GOT3 (cell line): ENCODE measurements around the gene KCNIP4.

ENCODE experiments used
- DNase-seq: peaks from one replicate; lab custom pipeline; 2025; ENCODE audit warnings: mixed read lengths; lab: John Stamatoyannopoulos, UW

Gene KCNIP4

GRCh38 chr4:21848021-21848420 lies 100.6 kb downstream of the KCNIP4 start:
- DNase-seq: no peak

GRCh38 chr4:21845663-21846062 lies 102.9 kb downstream of the KCNIP4 start:
- no peak for DNase-seq

- DNase-seq: no peak
Observed at GRCh38 chr4:21835712-21836111, 112.9 kb downstream of the KCNIP4 start.

GRCh38 chr4:21830272-21830671 lies 118.3 kb downstream of the KCNIP4 start:
- no peak for DNase-seq

- DNase-seq: no peak
Observed at GRCh38 chr4:21827575-21827974, 121.0 kb downstream of the KCNIP4 start.

GRCh38 chr4:21826071-21826470 lies 122.5 kb downstream of the KCNIP4 start:
- no peak for DNase-seq

GRCh38 chr4:21819086-21819485 lies 129.5 kb downstream of the KCNIP4 start:
- no peak for DNase-seq

DNA sequence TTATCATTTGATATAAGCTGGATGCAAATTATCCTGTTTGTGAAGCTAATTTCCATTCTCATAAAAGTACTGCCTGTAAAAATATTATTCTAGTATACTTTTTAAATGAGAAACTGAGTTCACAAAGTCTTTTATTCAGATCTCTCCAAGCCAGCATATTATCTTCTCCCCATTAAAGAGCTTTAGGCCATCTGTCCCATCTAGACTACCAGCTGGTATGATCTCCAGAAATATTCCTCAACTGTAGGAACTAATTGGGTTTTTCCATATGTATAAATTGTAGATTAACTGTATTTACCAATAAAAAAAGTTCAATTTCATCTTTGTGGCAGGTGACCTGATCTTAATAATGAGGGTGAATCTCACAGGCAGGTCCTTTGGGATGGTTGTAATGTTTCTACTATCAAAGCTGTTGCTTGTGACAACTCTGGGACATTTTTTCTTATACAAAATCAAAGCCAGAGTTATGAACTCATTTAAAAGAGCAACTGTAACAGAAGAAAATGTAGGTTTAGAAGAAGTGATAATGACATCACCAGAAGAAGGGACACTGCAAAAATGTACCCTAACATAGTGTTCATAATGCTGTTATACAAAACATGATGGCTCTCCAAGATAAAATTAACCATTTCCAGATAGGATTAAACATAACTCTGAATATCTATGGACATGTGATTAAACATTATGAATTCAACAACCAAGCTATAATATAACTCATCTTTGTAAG lies 132.8 kb downstream of the KCNIP4 start:
- no peak for DNase-seq

- no peak for DNase-seq
Observed at GRCh38 chr4:21811565-21811964, 137.0 kb downstream of the KCNIP4 start.

DNA sequence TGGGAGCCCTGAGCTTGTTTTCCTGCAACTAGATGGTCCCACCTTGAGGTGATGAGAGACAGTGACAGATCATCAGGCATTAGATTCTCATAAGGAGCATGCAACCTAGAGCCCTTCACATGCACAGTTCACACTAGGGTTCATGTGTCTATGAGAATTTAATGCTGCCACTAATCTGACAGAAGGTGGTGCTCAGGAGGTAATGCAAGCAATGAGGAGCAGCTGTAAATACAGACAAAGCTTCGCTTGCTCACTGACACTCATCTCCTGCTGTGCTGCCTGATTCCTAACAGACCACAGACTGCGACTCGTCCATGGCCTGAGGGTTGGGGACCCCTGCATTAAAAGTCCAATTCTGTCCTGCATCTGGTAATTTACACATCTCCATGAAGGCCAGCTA lies 141.6 kb downstream of the KCNIP4 start:
- no peak for DNase-seq

DNA sequence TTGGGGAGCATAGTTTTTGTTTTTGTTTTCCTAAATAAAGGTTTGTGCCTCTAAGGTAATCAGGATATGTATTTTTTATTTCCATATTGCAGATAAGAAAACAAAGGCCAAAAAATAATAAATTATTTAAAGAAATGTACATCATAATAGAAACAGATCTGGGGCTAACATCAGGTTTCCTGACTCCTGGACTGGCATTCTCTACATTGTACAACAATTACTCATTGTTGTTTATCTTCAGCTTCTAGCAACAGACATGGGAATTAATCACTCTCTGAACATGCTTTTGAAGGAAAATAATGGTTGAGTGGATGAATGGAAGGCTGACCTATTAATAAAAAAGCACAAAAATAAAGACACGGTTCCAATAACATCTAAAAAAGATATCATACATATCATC lies 146.2 kb downstream of the KCNIP4 start:
- DNase-seq: no peak

- DNase-seq: no peak
Observed at GRCh38 chr4:21801661-21802385, 146.7 kb downstream of the KCNIP4 start.

GRCh38 chr4:21795091-21795490 lies 153.5 kb downstream of the KCNIP4 start:
- DNase-seq: no peak

GRCh38 chr4:21792736-21793135 lies 155.8 kb downstream of the KCNIP4 start:
- no peak for DNase-seq

DNA sequence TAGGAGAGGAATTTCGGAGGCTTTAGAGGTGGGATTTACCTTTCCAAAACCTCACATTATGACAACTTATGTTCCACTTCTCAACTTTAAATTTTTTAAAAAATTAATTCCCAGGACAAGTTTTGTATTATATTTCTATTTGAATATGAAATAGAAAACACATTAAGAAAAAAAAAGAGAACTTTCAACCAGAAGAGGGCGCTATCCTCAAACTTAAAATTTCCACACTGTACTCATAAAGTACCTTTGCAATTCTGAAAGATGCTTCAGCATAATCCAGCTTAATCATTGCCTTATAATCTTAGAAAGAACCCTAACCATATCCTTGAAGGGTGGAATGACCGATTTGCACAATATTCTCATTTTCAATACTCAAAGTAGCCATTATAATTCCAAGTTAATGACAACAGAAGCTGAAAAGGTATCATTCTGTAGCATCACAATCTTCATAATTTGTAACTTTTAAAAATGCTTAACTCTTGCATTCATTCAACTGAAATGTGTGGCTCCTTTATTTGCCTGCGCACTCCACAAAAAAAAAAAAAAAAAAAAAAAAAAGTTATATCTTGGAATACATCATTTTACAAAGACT lies 158.0 kb downstream of the KCNIP4 start:
- DNase-seq: no peak

- DNase-seq: no peak
Observed at GRCh38 chr4:21780148-21780547, 168.4 kb downstream of the KCNIP4 start.

- DNase-seq: no peak
Observed at GRCh38 chr4:21778702-21779101, 169.9 kb downstream of the KCNIP4 start.

- DNase-seq: no peak
Observed at GRCh38 chr4:21775703-21776102, 172.9 kb downstream of the KCNIP4 start.

DNA sequence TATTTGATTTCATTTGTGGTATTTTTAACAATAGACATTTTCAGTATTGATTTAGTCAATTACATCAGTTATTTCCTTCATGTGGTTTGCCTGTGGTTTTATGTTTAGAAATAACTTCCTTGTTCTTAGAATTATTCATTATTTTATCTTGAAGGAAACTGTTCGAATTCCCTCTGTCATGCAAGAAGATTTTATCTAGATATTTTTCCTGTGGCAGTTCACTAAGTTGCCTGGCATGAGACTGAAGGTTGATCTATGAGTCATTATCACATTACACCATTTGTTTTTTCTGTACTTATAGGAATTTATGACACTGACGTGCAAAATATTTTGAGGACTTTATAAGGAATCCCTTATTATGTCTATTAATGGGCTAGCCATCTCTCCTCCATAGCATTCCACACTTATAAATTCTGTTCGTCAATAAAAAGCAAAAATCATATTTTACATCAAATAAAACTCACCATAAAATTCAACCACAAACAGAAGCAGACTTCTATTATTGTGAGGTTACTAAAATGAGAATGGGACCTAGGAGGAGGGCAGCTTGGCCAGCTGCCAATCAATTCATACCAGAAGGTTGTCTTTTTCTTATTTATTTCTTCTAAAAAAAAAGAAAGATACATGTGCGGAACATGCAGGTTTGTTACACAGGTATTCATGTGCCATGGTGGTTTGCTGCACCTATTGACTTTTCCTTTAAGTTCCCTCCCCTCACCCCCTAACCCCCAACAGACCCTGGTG lies 179.0 kb downstream of the KCNIP4 start:
- DNase-seq: no peak

DNA sequence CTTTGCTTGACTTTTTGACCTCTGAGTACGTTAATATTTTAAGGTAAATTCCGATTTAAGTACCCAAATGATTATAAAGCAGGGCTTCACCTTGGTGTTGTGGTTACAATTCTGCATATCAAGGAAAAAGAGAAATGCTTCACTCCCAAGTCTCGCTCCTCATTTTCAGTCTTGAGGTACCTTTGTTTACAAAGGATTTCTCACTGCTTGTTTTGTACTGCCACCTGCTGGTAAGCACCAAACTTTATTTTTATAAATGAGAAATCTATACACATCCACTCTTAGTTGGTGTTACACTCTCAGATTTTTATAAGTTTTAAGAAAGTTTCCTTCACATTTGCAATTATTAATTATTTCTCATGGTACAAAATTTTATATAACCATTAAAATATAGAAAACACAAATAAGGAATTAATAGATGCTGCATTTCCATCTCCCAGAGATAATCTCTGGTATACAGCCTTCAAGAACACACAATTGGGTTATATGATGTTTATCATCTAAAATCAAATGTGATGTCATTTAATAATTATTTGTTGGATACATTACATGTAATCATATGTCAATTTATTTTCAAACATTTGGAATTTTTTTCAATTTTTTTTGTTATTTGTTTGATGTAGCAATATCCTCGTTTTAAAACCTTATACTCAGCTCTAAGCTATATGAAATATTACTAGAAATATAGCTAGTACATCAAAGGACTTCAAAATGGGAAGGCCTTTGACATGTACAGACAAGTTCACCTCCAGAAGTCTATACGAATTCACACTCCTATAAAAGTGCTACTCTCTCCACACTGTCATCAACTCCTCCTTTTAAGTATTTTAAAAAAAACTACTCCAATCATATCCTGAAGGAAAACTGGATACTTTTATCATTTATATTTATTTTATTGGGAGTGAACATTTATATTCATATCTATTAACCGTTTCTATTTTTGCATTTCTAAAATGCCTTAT lies 179.9 kb downstream of the KCNIP4 start:
- no peak for DNase-seq

DNA sequence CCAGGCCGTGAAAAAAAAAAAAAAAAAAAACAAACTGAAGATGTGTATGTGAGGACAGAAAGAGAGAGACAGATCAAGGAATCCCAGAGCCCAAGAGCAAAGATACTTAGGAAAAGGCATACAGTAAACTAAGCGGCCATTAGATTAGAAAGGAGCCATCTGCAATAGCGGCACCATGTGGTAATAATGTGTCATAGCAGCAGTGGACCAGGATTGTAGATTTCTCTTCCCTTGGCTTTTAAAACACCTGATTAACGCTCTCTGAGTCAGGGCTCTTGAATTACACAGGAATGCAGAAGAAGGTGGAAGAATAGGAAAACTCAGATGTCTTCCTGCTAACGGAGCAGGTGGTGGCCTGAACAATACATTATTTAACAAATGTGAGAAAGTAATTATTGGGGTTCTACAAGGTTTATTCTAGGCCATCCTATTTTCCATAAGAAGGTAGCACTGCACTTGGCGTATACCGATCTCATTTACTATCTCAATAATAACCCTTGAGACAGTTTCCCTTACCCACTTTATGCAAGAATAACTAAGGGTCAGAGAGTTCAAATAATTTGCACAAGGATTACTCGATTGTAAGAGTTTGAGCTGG lies 182.7 kb downstream of the KCNIP4 start:
- no peak for DNase-seq
